ENCODE results near the gene ARID3A. TPM values are rescaled to one million over a fixed set of nuclear protein-coding genes. Genes with fewer than 3 reads are reported as not detected.

ARID3A gene
- total and polyA plus RNA-seq, 8 donors: 20.6 to 35.7 (median 23.6) TPM

DNA sequence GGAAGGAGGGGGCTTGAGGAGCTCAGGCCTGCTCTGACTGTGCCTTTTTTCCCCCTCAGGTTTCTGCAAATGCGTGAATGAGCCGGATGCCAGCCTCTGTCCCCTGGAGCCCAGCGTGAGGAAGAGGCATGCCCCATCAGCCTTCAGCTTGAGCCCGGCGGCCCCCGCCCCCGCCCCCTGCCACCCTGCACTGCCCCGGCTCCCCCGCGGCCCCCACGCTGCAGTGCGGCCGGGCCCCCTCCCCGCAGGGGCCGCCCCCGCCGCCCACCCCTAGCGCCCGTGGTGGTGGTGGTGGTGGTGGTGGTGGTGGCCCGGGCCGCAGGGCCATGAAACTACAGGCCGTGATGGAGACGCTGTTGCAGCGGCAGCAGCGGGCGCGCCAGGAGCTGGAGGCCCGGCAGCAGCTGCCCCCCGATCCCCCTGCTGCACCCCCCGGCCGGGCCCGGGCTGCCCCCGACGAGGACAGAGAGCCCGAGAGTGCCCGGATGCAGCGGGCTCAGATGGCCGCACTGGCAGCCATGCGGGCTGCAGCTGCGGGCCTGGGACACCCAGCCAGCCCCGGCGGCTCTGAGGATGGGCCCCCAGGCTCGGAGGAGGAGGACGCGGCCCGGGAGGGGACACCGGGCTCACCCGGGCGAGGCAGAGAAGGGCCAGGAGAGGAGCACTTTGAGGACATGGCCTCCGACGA lies 3.5 kb downstream of the ARID3A start:
- peak overlapping the region in 1 of 2 donors; percentile 98 for H3K27ac ChIP-seq
- DNase-seq (no peak), ATAC-seq (no peak)
- no peaks in the 10 kb centered on the region for H3K27me3 ChIP-seq
- intact Hi-C loops (cut with DNase I): no loop called here
- no peak overlapping the region for H3K4me3 ChIP-seq
- no peaks in the 10 kb centered on the region for H3K9me3 ChIP-seq
- peaks cover 23 to 58% of the 10 kb centered on the region in 2 donors for H3K4me1 ChIP-seq
- TF ChIP-seq, protein P1, sequence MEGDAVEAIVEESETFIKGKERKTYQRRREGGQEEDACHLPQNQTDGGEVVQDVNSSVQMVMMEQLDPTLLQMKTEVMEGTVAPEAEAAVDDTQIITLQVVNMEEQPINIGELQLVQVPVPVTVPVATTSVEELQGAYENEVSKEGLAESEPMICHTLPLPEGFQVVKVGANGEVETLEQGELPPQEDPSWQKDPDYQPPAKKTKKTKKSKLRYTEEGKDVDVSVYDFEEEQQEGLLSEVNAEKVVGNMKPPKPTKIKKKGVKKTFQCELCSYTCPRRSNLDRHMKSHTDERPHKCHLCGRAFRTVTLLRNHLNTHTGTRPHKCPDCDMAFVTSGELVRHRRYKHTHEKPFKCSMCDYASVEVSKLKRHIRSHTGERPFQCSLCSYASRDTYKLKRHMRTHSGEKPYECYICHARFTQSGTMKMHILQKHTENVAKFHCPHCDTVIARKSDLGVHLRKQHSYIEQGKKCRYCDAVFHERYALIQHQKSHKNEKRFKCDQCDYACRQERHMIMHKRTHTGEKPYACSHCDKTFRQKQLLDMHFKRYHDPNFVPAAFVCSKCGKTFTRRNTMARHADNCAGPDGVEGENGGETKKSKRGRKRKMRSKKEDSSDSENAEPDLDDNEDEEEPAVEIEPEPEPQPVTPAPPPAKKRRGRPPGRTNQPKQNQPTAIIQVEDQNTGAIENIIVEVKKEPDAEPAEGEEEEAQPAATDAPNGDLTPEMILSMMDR (IDR thresholded peaks at IDR 0.05): no peak
- peaks cover 0 to 38% of the 10 kb centered on the region in 2 donors for H3K36me3 ChIP-seq

DNA sequence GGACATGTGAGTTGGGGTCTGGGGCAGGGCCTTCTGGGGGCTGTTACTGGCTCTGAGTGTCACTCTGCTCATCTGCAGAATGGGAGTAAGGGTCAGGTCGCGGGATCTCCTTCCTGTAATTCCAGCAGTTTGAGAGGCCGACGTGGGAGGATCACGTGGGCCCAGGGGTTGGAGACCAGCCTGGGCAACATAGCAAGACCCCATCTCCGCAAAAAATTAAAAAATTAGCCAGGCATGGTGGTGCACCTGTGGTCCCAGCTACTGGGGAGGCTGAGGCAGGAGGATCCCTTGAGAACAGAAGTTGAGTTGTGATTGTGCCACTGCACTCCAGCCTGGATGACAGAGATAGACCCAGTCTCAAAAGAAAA lies 4.0 kb downstream of the ARID3A start:
- peaks cover 24 to 58% of the 10 kb centered on the region in 2 donors for H3K4me1 ChIP-seq
- H3K9me3 ChIP-seq: no peaks in the 10 kb centered on the region
- no peak overlapping the region for H3K4me3 ChIP-seq
- H3K27me3 ChIP-seq: no peaks in the 10 kb centered on the region
- TF ChIP-seq, protein P1 (IDR thresholded peaks at IDR 0.05): no peak
- no peak for ATAC-seq
- DNase-seq: no peak
- peaks cover 0 to 38% of the 10 kb centered on the region in 2 donors for H3K36me3 ChIP-seq
- intact Hi-C loops (cut with DNase I): no loop called here
- H3K27ac ChIP-seq: no peak overlapping the region

DNA sequence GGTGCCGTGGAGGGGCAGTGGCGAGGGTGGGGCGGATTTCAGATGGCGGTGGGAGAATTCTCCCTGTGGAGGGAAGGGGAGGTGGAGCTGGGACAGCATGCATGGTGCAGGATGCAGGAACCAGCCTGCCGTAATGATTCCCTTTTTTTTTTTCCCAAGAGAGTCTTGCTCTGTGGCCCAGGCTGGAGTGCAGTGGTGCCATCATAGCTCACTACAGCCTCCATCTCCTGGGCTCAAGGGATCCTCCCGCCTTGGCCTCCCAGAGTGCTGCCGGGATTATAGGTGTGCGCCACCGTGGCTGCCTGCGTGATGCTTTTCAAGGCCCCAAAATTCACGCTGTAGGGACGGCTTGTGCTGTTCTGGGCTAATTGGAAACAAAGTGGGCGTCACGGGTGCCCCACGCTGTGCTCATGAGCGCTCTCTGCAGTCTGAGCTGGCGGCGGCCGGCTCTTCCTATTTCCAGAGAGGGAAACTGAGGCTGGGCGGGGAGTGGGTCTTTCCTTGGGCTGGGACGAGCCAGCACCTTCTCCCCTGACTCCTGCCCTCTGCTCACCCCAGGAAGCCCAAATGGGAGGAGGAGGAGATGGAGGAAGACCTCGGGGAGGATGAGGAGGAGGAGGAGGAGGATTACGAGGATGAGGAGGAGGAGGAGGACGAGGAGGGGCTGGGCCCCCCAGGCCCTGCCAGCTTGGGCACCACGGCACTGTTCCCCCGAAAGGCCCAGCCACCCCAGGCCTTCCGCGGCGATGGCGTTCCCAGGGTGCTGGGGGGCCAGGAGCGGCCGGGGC lies 6.2 kb downstream of the ARID3A start:
- peak overlapping the region in 1 of 2 donors; percentile 78 for H3K27ac ChIP-seq
- H3K9me3 ChIP-seq: no peaks in the 10 kb centered on the region
- H3K4me1 ChIP-seq: peaks cover 32 to 69% of the 10 kb centered on the region in 2 donors

DNA sequence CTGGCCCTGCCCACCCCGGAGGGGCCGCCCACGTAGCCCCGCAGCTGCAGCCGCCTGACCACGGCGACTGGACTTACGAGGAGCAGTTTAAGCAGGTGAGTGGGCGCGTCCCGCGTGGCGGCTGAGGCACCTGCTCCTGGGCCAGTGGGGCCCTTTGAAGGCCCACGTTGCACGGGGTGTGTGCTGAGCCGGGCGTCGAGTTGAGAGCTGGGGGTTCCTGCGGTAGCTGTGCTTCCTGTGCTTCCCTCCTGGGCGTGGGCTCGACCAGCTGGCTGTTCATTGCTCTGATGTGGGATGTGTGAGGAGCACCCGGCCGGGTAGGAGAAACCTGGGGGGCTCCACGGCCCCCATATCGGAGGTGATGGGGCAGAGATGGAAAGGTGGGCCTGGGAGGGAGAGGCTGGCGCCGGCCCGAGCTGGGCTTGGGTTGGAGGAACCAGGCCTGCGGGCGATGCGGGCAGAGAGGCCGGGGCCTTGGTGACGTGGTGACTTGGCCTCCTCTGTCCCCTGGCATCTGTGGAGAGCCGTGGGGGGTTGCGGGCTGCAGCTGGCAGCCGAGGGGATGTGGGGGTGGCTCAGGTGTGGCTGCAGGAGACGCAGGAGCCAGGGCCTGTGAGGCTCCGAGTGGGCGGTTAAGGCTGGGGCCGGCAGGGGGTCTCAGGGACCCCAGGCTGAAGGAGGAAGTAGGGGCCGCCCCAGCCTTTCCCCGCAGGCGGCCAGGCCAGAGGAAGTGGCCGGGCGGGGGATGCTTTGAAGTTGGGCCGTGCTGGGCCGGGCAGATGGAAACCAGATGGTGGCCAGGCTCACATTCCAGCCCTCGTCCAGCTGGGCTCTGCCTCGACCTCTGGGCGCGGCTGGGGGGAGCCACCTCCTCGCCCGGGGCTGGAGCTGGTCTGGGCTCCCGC lies 7.1 kb downstream of the ARID3A start:
- DNase-seq: peak; percentile 57 to 91 (median 87)
- intact Hi-C loops (cut with DNase I): no loop called here
- peak overlapping the region; percentile 19 to 78 for H3K27ac ChIP-seq
- no peaks in the 10 kb centered on the region for H3K9me3 ChIP-seq
- peak; percentile 27 for ATAC-seq
- H3K27me3 ChIP-seq: no peaks in the 10 kb centered on the region
- TF ChIP-seq, protein P1 (IDR thresholded peaks at IDR 0.05): no peak
- peak overlapping the region in 1 of 2 donors; percentile 28 for H3K4me3 ChIP-seq
- peaks cover 32 to 64% of the 10 kb centered on the region in 2 donors for H3K4me1 ChIP-seq
- H3K36me3 ChIP-seq: peaks cover 0 to 42% of the 10 kb centered on the region in 2 donors

More for the DNA sequence above, 6.2 kb downstream of the ARID3A start:
- intact Hi-C loops (cut with DNase I): no loop called here
- Histone ChIP-seq H3K27me3 (no peaks in the 10 kb centered on the region), H3K36me3 (peaks cover 0 to 42% of the 10 kb centered on the region in 2 donors), H3K4me3 (peak overlapping the region in 1 of 2 donors; percentile 28)
- no peak for ATAC-seq
- no peak for DNase-seq
- TF ChIP-seq, protein P1 (IDR thresholded peaks at IDR 0.05): no peak

Measured in left lung (tissue), 10 donors.